SU-DHL-6 (cell line): Measurements from ENCODE around the gene TARS1.

Source experiments
- H2AFZ ChIP-seq: fragments of 200-600 bp; sonication (generic); 2 replicates; pipeline ENCODE4 v1.6.1; 2014; ENCODE audit warnings: low read depth, mild to moderate bottlenecking, moderate library complexity, mixed read lengths, antibody characterized with exemption, low read length; ENCODE audit not compliant: severe bottlenecking
- H3F3A ChIP-seq: fragments of 200-600 bp; shearing (Covaris generic); 2 replicates; pipeline ENCODE4 v1.6.0; 2016; ENCODE audit warnings: antibody characterized with exemption, mild to moderate bottlenecking; ENCODE audit not compliant: insufficient read depth
- H3K27ac ChIP-seq: fragments of 200-600 bp; sonication (generic); 2 replicates; pipeline ENCODE4 v1.5.1; 2016; ENCODE audit warnings: low read depth, mild to moderate bottlenecking, low read length, moderate library complexity, mixed read lengths
- H3K27me3 ChIP-seq: fragments of 200-600 bp; sonication (generic), shearing (Covaris generic); 2 replicates; pipeline ENCODE4 v1.6.0; 2014; ENCODE audit warnings: mild to moderate bottlenecking, low read length
- H3K36me3 ChIP-seq: fragments of 200-600 bp; sonication (generic); 2 replicates; pipeline ENCODE4 v1.6.1; 2014; ENCODE audit warnings: mild to moderate bottlenecking, low read length, mixed read lengths
- H3K4me2 ChIP-seq: fragments of 300-600, 200-600 bp; shearing (Covaris generic), sonication (generic); 2 replicates; pipeline ENCODE4 v1.6.0; 2014; ENCODE audit warnings: low read length, low read depth, mild to moderate bottlenecking; ENCODE audit not compliant: poor library complexity, severe bottlenecking
- H3K4me3 ChIP-seq: fragments of 200-600 bp; sonication (generic); 2 replicates; pipeline ENCODE4 v1.5.1; 2014; ENCODE audit warnings: antibody characterized with exemption, low read length, mild to moderate bottlenecking, mixed read lengths; ENCODE audit not compliant: insufficient read depth, poor library complexity, severe bottlenecking
- H3K79me2 ChIP-seq: fragments of 200-600 bp; sonication (generic); 2 replicates; pipeline ENCODE4 v1.6.1; 2014; ENCODE audit warnings: mild to moderate bottlenecking, low read length, moderate library complexity; ENCODE audit not compliant: insufficient read depth
- H3K9ac ChIP-seq: fragments of 200-600 bp; sonication (generic); 2 replicates; pipeline ENCODE4 v1.7.0; 2014; ENCODE audit warnings: mild to moderate bottlenecking, low read length
- H3K9me2 ChIP-seq: fragments of 200-600 bp; sonication (generic); replicated peaks from 2 replicates; pipeline ENCODE4 v1.6.1; 2014; ENCODE audit warnings: low read length; ENCODE audit not compliant: insufficient read depth
- H3K9me3 ChIP-seq: fragments of 200-600 bp; sonication (generic); 2 replicates; pipeline ENCODE4 v1.6.1; 2014; ENCODE audit warnings: low read length, mixed read lengths; ENCODE audit not compliant: insufficient read depth
- H4K20me1 ChIP-seq: fragments of 200-600 bp; sonication (generic); 2 replicates; pipeline ENCODE4 v1.6.1; 2014; ENCODE audit warnings: low read depth, mild to moderate bottlenecking, antibody characterized with exemption, low read length, moderate library complexity, mixed read lengths
- CTCF ChIP-seq: fragments of 200-600 bp; sonication (generic); IDR thresholded peaks from one replicate; pipeline ENCODE4 v1.5.1; 2017; ENCODE audit warnings: antibody characterized with exemption, mild to moderate bottlenecking, low read length, moderate library complexity; ENCODE audit not compliant: insufficient read depth, poor library complexity, severe bottlenecking
- EZH2phosphoT487 ChIP-seq: fragments of 200-600 bp; sonication (generic), shearing (Covaris generic); conservative IDR thresholded peaks from 2 replicates; pipeline ENCODE4 v1.6.1; 2018; ENCODE audit warnings: mild to moderate bottlenecking, antibody characterized with exemption, low read length, moderate library complexity, mixed read lengths

The TARS1 gene

DNA sequence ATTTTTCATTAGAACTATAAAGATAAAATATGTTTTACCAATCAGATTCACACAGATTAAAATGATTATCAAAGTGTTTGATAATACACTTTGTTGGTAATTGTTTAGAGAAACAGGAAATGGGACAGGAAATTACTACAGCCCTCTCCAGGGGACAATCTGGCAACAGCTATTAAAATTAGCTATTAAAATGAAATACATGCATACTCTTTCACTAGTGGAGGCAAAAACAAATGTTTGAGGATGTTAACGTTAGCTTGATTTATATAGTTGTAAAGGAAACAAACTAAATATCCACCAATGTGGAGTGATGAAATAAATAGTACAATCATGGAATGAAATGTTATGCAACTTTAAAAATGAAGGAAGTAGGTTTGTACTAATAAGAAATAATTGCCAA, 53.7 kb downstream of the TARS1 start:
- Histone ChIP-seq H3K9me2 (no peaks in the 10 kb centered on the region), H3K4me2 (no peak overlapping the region), H3K27me3 (no peaks in the 10 kb centered on the region), H3K9ac (no peak overlapping the region), H3K27ac (no peak overlapping the region), H4K20me1 (no peaks in the 10 kb centered on the region), H3F3A (no peaks in the 10 kb centered on the region), H2AFZ (no peak overlapping the region), H3K79me2 (no peaks in the 10 kb centered on the region), H3K4me3 (no peak overlapping the region), H3K9me3 (no peaks in the 10 kb centered on the region), H3K36me3 (no peaks in the 10 kb centered on the region)
- TF ChIP-seq EZH2phosphoT487 (no peak), CTCF (no peak)

DNA sequence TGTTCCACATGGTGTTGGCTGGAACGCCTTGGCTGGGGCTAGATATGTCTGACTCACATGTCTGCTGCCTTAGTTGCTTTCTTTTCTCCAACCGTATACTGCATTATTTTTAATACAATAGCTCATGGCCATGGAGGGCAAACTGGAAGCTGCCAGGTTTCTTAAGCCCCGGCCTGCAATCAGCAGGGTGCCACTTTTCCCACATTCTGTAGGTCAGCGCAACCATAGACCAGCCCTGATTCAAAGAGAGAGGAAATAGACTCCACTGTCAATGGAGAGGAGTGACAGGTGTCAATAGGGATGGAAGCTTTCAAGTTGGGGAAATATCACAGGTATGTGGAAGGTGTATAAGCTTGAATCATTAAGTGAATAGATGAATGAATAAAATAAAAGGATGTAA, 60.5 kb downstream of the TARS1 start:
- Histone ChIP-seq H3K27me3 (no peaks in the 10 kb centered on the region), H3K9ac (no peak overlapping the region), H3K9me2 (no peaks in the 10 kb centered on the region), H3K4me2 (no peak overlapping the region), H3K4me3 (no peak overlapping the region), H3F3A (no peaks in the 10 kb centered on the region), H3K79me2 (no peaks in the 10 kb centered on the region), H2AFZ (no peak overlapping the region), H3K36me3 (no peaks in the 10 kb centered on the region), H3K9me3 (no peaks in the 10 kb centered on the region), H4K20me1 (no peaks in the 10 kb centered on the region), H3K27ac (no peak overlapping the region)
- TF ChIP-seq EZH2phosphoT487 (no peak), CTCF (no peak)

- Histone ChIP-seq H3K36me3 (no peaks in the 10 kb centered on the region), H2AFZ (no peak overlapping the region), H3K9me3 (no peaks in the 10 kb centered on the region), H3K27me3 (no peaks in the 10 kb centered on the region), H3K4me3 (no peak overlapping the region), H4K20me1 (no peaks in the 10 kb centered on the region), H3K79me2 (no peaks in the 10 kb centered on the region), H3K27ac (no peak overlapping the region), H3F3A (no peaks in the 10 kb centered on the region), H3K9ac (no peak overlapping the region), H3K4me2 (no peak overlapping the region), H3K9me2 (no peaks in the 10 kb centered on the region)
- TF ChIP-seq EZH2phosphoT487 (no peak), CTCF (no peak)
Observed at GRCh38 chr5:33501899-33502298, 61.1 kb downstream of the TARS1 start.

GRCh38 chr5:33504570-33504969, 63.8 kb downstream of the TARS1 start:
- TF ChIP-seq EZH2phosphoT487 (no peak), CTCF (no peak)
- no peaks in the 10 kb centered on the region for H3K9me2 ChIP-seq
- no peaks in the 10 kb centered on the region for H4K20me1 ChIP-seq
- no peak overlapping the region for H3K9ac ChIP-seq
- no peaks in the 10 kb centered on the region for H3K36me3 ChIP-seq
- H3K27ac ChIP-seq: no peak overlapping the region
- no peak overlapping the region for H3K4me3 ChIP-seq
- no peaks in the 10 kb centered on the region for H3K79me2 ChIP-seq
- no peak overlapping the region for H3K4me2 ChIP-seq
- H2AFZ ChIP-seq: no peak overlapping the region
- H3F3A ChIP-seq: no peaks in the 10 kb centered on the region
- no peaks in the 10 kb centered on the region for H3K9me3 ChIP-seq
- no peaks in the 10 kb centered on the region for H3K27me3 ChIP-seq
